Loucy (cell line): Measurements from ENCODE around the gene PTPRN2.

Experiments used
- H2AFZ ChIP-seq: fragments of 200-600 bp; sonication (generic); 2 replicates; pipeline ENCODE4 v1.6.0; 2016; ENCODE audit warnings: antibody characterized with exemption, mild to moderate bottlenecking, low read length, moderate library complexity
- H3F3A ChIP-seq: fragments of 200-600 bp; 2 replicates; pipeline ENCODE4 v1.6.0; 2016; ENCODE audit warnings: antibody characterized with exemption, low read depth, mild to moderate bottlenecking
- H3K27me3 ChIP-seq: fragments of 200-600 bp; sonication (generic); 2 replicates; pipeline ENCODE4 v1.6.1; 2014; ENCODE audit warnings: low read length, mild to moderate bottlenecking; ENCODE audit not compliant: insufficient read depth, poor library complexity, severe bottlenecking
- H3K36me3 ChIP-seq: fragments of 200-600 bp; sonication (generic); 2 replicates; pipeline ENCODE4 v1.6.1; 2016; ENCODE audit warnings: low read length; ENCODE audit not compliant: insufficient read depth
- H3K4me1 ChIP-seq: fragments of 200-600 bp; sonication (generic); 2 replicates; pipeline ENCODE4 v1.5.1; 2014; ENCODE audit warnings: low read length, mild to moderate bottlenecking; ENCODE audit not compliant: insufficient read depth, poor library complexity, severe bottlenecking
- H3K4me2 ChIP-seq: fragments of 200-600 bp; sonication (generic); 2 replicates; pipeline ENCODE4 v1.6.0; 2014; ENCODE audit warnings: antibody characterized with exemption, low read length, low read depth, mild to moderate bottlenecking; ENCODE audit not compliant: poor library complexity, severe bottlenecking
- H3K4me3 ChIP-seq: fragments of 200-600 bp; sonication (generic); 2 replicates; pipeline ENCODE4 v1.5.1; 2014; ENCODE audit warnings: low read length, mild to moderate bottlenecking, mixed read lengths; ENCODE audit not compliant: poor library complexity, severe bottlenecking
- H3K79me2 ChIP-seq: fragments of 200-600 bp; sonication (generic); 2 replicates; pipeline ENCODE4 v1.6.1; 2014; ENCODE audit warnings: low read length; ENCODE audit not compliant: insufficient read depth
- H3K9ac ChIP-seq: fragments of 200-600 bp; sonication (generic); 2 replicates; pipeline ENCODE4 v1.6.0; 2014; ENCODE audit warnings: mild to moderate bottlenecking, low read depth, low read length, moderate library complexity; ENCODE audit not compliant: poor library complexity, severe bottlenecking
- H3K9me2 ChIP-seq: fragments of 200-600 bp; sonication (generic); replicated peaks from 2 replicates; pipeline ENCODE4 v1.6.1; 2016; ENCODE audit warnings: low read depth, low read length, mixed read lengths
- H3K9me3 ChIP-seq: fragments of 200-600 bp; sonication (generic); 2 replicates; pipeline ENCODE4 v1.6.1; 2014; ENCODE audit warnings: mild to moderate bottlenecking, antibody characterized with exemption, low read length, low read depth; ENCODE audit not compliant: insufficient read depth
- H4K20me1 ChIP-seq: fragments of 200-600 bp; sonication (generic); 2 replicates; pipeline ENCODE4 v1.6.0; 2014; ENCODE audit warnings: antibody characterized with exemption, low read length, mild to moderate bottlenecking; ENCODE audit not compliant: insufficient read depth, poor library complexity, severe bottlenecking
- CTCF ChIP-seq: fragments of 200-600 bp; sonication (generic); conservative IDR thresholded peaks from 2 replicates; pipeline ENCODE4 v1.5.1; 2014; ENCODE audit warnings: mild to moderate bottlenecking, antibody characterized with exemption, low read length
- EZH2phosphoT487 ChIP-seq: fragments of 200-600 bp; IDR thresholded peaks from 2 replicates; pipeline ENCODE4 v1.6.1; 2018; ENCODE audit warnings: antibody characterized with exemption, mild to moderate bottlenecking, moderate library complexity, borderline replicate concordance

PTPRN2 gene

DNA sequence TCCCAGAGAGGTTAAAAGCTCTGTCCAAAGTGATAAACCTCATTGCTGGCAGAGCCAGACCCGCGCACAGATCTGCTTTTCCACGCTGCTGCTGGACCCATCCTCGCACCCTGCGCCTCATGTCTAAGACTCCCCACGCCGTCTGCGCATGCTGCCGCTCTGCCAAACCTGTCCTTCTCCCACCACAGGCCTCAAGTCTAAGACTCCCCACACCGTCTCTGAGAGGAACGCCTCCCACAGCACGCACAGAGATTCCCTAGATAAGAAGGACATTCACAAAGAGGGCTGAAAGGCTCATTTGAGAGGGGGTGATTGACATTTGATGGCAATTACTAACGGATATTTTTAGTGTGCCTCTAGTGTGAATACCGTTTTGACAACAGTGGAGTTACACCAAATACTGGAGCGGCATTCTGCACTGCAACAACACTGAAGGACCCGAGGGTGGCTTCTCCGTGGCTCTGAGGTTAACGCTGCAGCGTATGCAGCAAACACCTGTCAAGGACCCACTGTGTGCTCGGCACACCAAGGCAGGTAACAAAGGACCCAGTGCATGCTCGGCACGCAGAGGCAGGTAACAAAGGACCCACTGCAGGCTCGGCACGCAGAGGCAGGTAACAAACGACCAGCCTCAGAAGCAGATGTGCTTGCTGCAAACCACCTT, 1019.4 kb downstream of the PTPRN2 start:
- H3K9ac ChIP-seq: no peak overlapping the region
- H3K79me2 ChIP-seq: no peaks in the 10 kb centered on the region
- no peak overlapping the region for H3K4me2 ChIP-seq
- H3F3A ChIP-seq: no peaks in the 10 kb centered on the region
- H3K4me1 ChIP-seq: no peaks in the 10 kb centered on the region
- H3K27me3 ChIP-seq: no peaks in the 10 kb centered on the region
- no peak overlapping the region for H3K4me3 ChIP-seq
- no peaks in the 10 kb centered on the region for H4K20me1 ChIP-seq
- no peaks in the 10 kb centered on the region for H3K36me3 ChIP-seq
- H3K9me2 ChIP-seq: no peaks in the 10 kb centered on the region
- no peaks in the 10 kb centered on the region; the same call in 1 of the 2 replicates for H3K9me3 ChIP-seq
- TF ChIP-seq EZH2phosphoT487 (no peak), CTCF (no peak)
- no peak overlapping the region for H2AFZ ChIP-seq

DNA sequence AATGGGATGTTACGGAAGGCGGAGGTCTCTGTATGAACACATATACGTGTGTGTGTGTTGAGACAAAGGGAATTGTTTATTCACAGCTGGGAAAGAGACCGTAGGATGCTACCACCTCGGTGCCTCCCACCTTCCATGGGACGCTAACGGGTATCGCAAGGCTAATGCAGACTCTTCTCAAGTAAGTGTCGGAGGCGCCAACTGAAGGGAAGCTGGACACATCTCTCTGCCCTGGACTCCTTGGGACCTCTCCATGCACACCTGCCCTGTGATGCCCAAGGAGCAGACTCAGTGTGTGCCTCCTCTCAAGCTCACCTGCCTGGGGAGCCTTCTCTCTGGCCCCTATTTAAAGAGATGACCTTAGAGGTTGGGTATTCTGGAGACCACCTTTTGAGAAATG, 1020.0 kb downstream of the PTPRN2 start:
- no peaks in the 10 kb centered on the region for H3K27me3 ChIP-seq
- H3K9me3 ChIP-seq: no peaks in the 10 kb centered on the region; the same call in 1 of the 2 replicates
- no peak overlapping the region for H3K4me3 ChIP-seq
- no peak overlapping the region for H3K4me2 ChIP-seq
- no peaks in the 10 kb centered on the region for H4K20me1 ChIP-seq
- no peaks in the 10 kb centered on the region for H3K36me3 ChIP-seq
- no peaks in the 10 kb centered on the region for H3K4me1 ChIP-seq
- no peak for TF ChIP-seq CTCF
- no peak for TF ChIP-seq EZH2phosphoT487
- no peaks in the 10 kb centered on the region for H3K9me2 ChIP-seq
- H2AFZ ChIP-seq: no peak overlapping the region
- H3K9ac ChIP-seq: no peak overlapping the region
- H3F3A ChIP-seq: no peaks in the 10 kb centered on the region
- H3K79me2 ChIP-seq: no peaks in the 10 kb centered on the region

- no peaks in the 10 kb centered on the region for H3K36me3 ChIP-seq
- no peaks in the 10 kb centered on the region for H3K4me1 ChIP-seq
- H3K9ac ChIP-seq: no peak overlapping the region
- H3K4me3 ChIP-seq: no peak overlapping the region
- H3K4me2 ChIP-seq: no peak overlapping the region
- H3K9me2 ChIP-seq: no peaks in the 10 kb centered on the region
- no peak for TF ChIP-seq CTCF
- TF ChIP-seq EZH2phosphoT487: no peak
- H4K20me1 ChIP-seq: no peaks in the 10 kb centered on the region
- H3K9me3 ChIP-seq: no peaks in the 10 kb centered on the region; the same call in 1 of the 2 replicates
- H3K79me2 ChIP-seq: no peaks in the 10 kb centered on the region
- no peaks in the 10 kb centered on the region for H3F3A ChIP-seq
- no peaks in the 10 kb centered on the region for H3K27me3 ChIP-seq
- no peak overlapping the region for H2AFZ ChIP-seq
These were observed 1021.0 kb downstream of the PTPRN2 start for GRCh38 chr7:157566631-157567006.
